IMR-90 (cell line): ENCODE data around the gene MLLT3. TPM values are rescaled to one million over a fixed set of nuclear protein-coding genes. Genes with fewer than 3 reads are reported as not detected.

Experiments used
- ATAC-seq: fragments of 200-7000 bp; cut with Tn5 transposase; 2 replicates; pipeline ENCODE4 v1.9.1; 2020; ENCODE audit warnings: low read depth, mild to moderate bottlenecking, moderate library complexity
- BruUV-seq: library from RNA; stranded (reverse); fragments of 400-500 nt; replicated peaks from 2 replicates; lab custom pipeline; 2021; lab: Mats Ljungman, UMichigan
- CTCF ChIA-PET: fragments of 300-600 bp; formaldehyde crosslinking; extraction: SDS; loops from one replicate; lab custom pipeline; 2021; ENCODE audit warnings: antibody characterized with exemption; lab: Yijun Ruan, JAX
- POLR2A ChIA-PET: fragments of 300-600 bp; sonication (Branson Sonifier 250); formaldehyde crosslinking; loops from one replicate; lab custom pipeline; 2022; ENCODE audit warnings: antibody characterized with exemption; ENCODE audit not compliant: unreplicated experiment; lab: Charles Lee
- DNase-seq: peaks from one replicate; pipeline ENCODE4 v3.0.0; 2013
- H2AFZ ChIP-seq: replicated peaks from 2 replicates; pipeline ENCODE3; 2013; ENCODE audit warnings: low read length, mild to moderate bottlenecking; ENCODE audit not compliant: poor library complexity
- H2AK5ac ChIP-seq: 2 replicates; pipeline ENCODE4 v1.6.1; 2013; ENCODE audit warnings: low read depth, low read length, inconsistent platforms
- H2AK9ac ChIP-seq: replicated peaks from 2 replicates; pipeline ENCODE3; 2013; ENCODE audit warnings: mild to moderate bottlenecking, low read depth, low read length, moderate library complexity; ENCODE audit not compliant: poor library complexity
- H2BK120ac ChIP-seq: 2 replicates; pipeline ENCODE4 v1.6.1; 2013; ENCODE audit warnings: low read depth, low read length, inconsistent platforms
- H2BK15ac ChIP-seq: 3 replicates; pipeline ENCODE4 v1.6.1; 2013; ENCODE audit warnings: low read depth, low read length, inconsistent platforms
- H2BK20ac ChIP-seq: 2 replicates; pipeline ENCODE4 v1.6.1; 2013; ENCODE audit warnings: low read depth, mild to moderate bottlenecking, inconsistent platforms, low read length, moderate library complexity
- H2BK5ac ChIP-seq: 2 replicates; pipeline ENCODE4 v1.6.1; 2013; ENCODE audit warnings: mild to moderate bottlenecking, low read depth, low read length, inconsistent platforms; ENCODE audit not compliant: poor library complexity, severe bottlenecking
- H3K14ac ChIP-seq: replicated peaks from 2 replicates; pipeline ENCODE4 v1.6.1; 2013; ENCODE audit warnings: low read depth, low read length, inconsistent platforms
- H3K18ac ChIP-seq: 2 replicates; pipeline ENCODE4 v1.6.1; 2013; ENCODE audit warnings: low read depth, low read length, control low read depth
- H3K23ac ChIP-seq: 2 replicates; pipeline ENCODE4 v1.6.1; 2013; ENCODE audit warnings: low read depth, low read length, inconsistent platforms
- H3K27ac ChIP-seq: 2 replicates; pipeline ENCODE4 v1.5.1; 2013; ENCODE audit warnings: mild to moderate bottlenecking, control low read depth, low read length; ENCODE audit not compliant: insufficient read depth
- H3K27me3 ChIP-seq: 2 replicates; pipeline ENCODE4 v1.6.1; 2013; ENCODE audit warnings: low read length; ENCODE audit not compliant: control insufficient read depth, insufficient read depth
- H3K36me3 ChIP-seq: 2 replicates; pipeline ENCODE4 v1.6.1; 2013; ENCODE audit warnings: low read length, mixed read lengths; ENCODE audit not compliant: control insufficient read depth, insufficient read depth
- H3K4ac ChIP-seq: 2 replicates; pipeline ENCODE4 v1.6.1; 2013; ENCODE audit warnings: low read depth, low read length, inconsistent platforms
- H3K4me1 ChIP-seq: 2 replicates; pipeline ENCODE4 v1.6.1; 2013; ENCODE audit warnings: low read length, mixed read lengths; ENCODE audit not compliant: control insufficient read depth, insufficient read depth
- H3K4me2 ChIP-seq: 2 replicates; pipeline ENCODE4 v1.6.1; 2013; ENCODE audit warnings: low read depth, mild to moderate bottlenecking, control low read depth, low read length, moderate library complexity
- H3K4me3 ChIP-seq: 2 replicates; pipeline ENCODE4 v1.5.1; 2013; ENCODE audit warnings: low read depth, mild to moderate bottlenecking, control low read depth, low read length, moderate library complexity; ENCODE audit not compliant: insufficient read depth
- H3K56ac ChIP-seq: 2 replicates; pipeline ENCODE4 v1.6.1; 2013; ENCODE audit warnings: low read length, inconsistent platforms; ENCODE audit not compliant: insufficient read depth; ENCODE audit errors: extremely low read depth
- H3K79me1 ChIP-seq, 2 experiments: 2 replicates each; pipeline ENCODE4 v1.6.1; 2013; ENCODE audit warnings: low read length in 2 of 2, inconsistent platforms in 1 of 2, low read depth in 1 of 2
- H3K9ac ChIP-seq: 2 replicates; pipeline ENCODE4 v1.6.1; 2013; ENCODE audit warnings: low read depth, low read length, control low read depth
- H3K9me1 ChIP-seq: 2 replicates; pipeline ENCODE4 v1.6.1; 2013; ENCODE audit warnings: low read length, inconsistent platforms; ENCODE audit not compliant: insufficient read depth
- H3K9me3 ChIP-seq: 2 replicates; pipeline ENCODE4 v1.6.1; 2013; ENCODE audit warnings: low read length; ENCODE audit not compliant: control insufficient read depth, insufficient read depth
- H4K20me1 ChIP-seq: 2 replicates; pipeline ENCODE4 v1.6.1; 2013; ENCODE audit warnings: low read length, inconsistent platforms; ENCODE audit not compliant: insufficient read depth
- H4K5ac ChIP-seq: 2 replicates; pipeline ENCODE4 v1.6.1; 2013; ENCODE audit warnings: mild to moderate bottlenecking, low read depth, low read length, control low read depth
- H4K8ac ChIP-seq, 2 experiments: 2 replicates each; pipeline ENCODE4 v1.6.1; 2013; ENCODE audit warnings: low read depth in 2 of 2, low read length in 2 of 2, control low read depth in 1 of 2, inconsistent platforms in 1 of 2
- H4K91ac ChIP-seq: 2 replicates; pipeline ENCODE4 v1.6.1; 2013; ENCODE audit warnings: low read depth, low read length, inconsistent platforms; ENCODE audit not compliant: insufficient read depth
- BHLHE40 ChIP-seq: fragments of 150-350 bp; IDR thresholded peaks from 2 replicates; pipeline ENCODE4 v1.6.1; 2016; ENCODE audit warnings: mild to moderate bottlenecking, low read depth, low read length
- CEBPB ChIP-seq: IDR thresholded peaks from 2 replicates; pipeline ENCODE4 v1.6.1; 2012; ENCODE audit warnings: low read depth, low read length, improper control_type of control experiment
- CHD1 ChIP-seq: IDR thresholded peaks from 2 replicates; pipeline ENCODE4 v1.6.1; 2012; ENCODE audit warnings: low read depth, low read length, improper control_type of control experiment
- FOS ChIP-seq: fragments of 150-350 bp; IDR thresholded peaks from 2 replicates; pipeline ENCODE4 v1.6.1; 2016; ENCODE audit warnings: low read depth, low read length
- MAFK ChIP-seq: IDR thresholded peaks from 2 replicates; pipeline ENCODE4 v1.6.1; 2012; ENCODE audit warnings: low read depth, low read length, improper control_type of control experiment
- MAZ ChIP-seq: IDR thresholded peaks from 2 replicates; pipeline ENCODE4 v1.6.1; 2012; ENCODE audit warnings: low read depth, mild to moderate bottlenecking, low read length, improper control_type of control experiment, moderate library complexity, borderline replicate concordance
- MXI1 ChIP-seq: IDR thresholded peaks from 2 replicates; pipeline ENCODE4 v1.6.1; 2012; ENCODE audit warnings: low read depth, mild to moderate bottlenecking, low read length, moderate library complexity, borderline replicate concordance
- NFE2L2 ChIP-seq: fragments of 150-350 bp; IDR thresholded peaks from 2 replicates; pipeline ENCODE4 v1.6.1; 2016; ENCODE audit warnings: low read depth, mild to moderate bottlenecking, low read length
- RAD21 ChIP-seq: IDR thresholded peaks from 2 replicates; pipeline ENCODE4 v1.6.1; 2012; ENCODE audit warnings: low read length, improper control_type of control experiment
- RCOR1 ChIP-seq: IDR thresholded peaks from 2 replicates; pipeline ENCODE4 v1.6.1; 2012; ENCODE audit warnings: mild to moderate bottlenecking, low read length, improper control_type of control experiment; ENCODE audit not compliant: insufficient replicate concordance
- RFX5 ChIP-seq: IDR thresholded peaks from 2 replicates; pipeline ENCODE4 v1.8.0; 2012; ENCODE audit warnings: low read depth, mild to moderate bottlenecking, low read length, moderate library complexity
- SMC3 ChIP-seq: fragments of 150-350 bp; IDR thresholded peaks from 2 replicates; pipeline ENCODE4 v1.6.1; 2016; ENCODE audit warnings: low read depth, mild to moderate bottlenecking, antibody characterized with exemption, low read length, moderate library complexity
- WGBS, 2 experiments: methylation state at CpG; one replicate each; pipeline versions ENCODE4 v1.1.5 to v1.1.7; 2013; ENCODE audit warnings: missing lambda C conversion rate in 2 of 2; ENCODE audit not compliant: insufficient read length in 1 of 2; ENCODE audit errors: extremely low coverage in 2 of 2; 5-methylcytosine and 5-hydroxymethylcytosine counted together
- dilution Hi-C: fragments of 300-500 bp; cut with HindIII; formaldehyde crosslinking; loops from one replicate; pipeline ENCODE4 v1.14.3; 2018; ENCODE audit warnings: low sequenced_read_pairs; ENCODE audit not compliant: unreplicated experiment
- in situ Hi-C: fragments of 300-500 bp; cut with MboI; formaldehyde crosslinking; loops from 3 replicates; pipeline ENCODE4 v1.14.3; 2019; ENCODE audit warnings: low sequenced_read_pairs, inconsistent platforms, mixed read lengths
- intact Hi-C: fragments of 100-400 bp; cut with micrococcal nuclease; formaldehyde crosslinking; loops from 2 replicates; pipeline ENCODE4 v1.10.0; 2022
- polyA plus RNA-seq, 3 experiments: library from polyadenylated mRNA; depleted of rRNA; stranded (reverse); fragments of >200 nt; gene quantifications; 2 replicates each; pipeline ENCODE4 v1.2.3, GENCODE V29; 2012; ENCODE audit warnings: low replicate concordance in 1 of 3
- total RNA-seq: library from RNA; depleted of rRNA; stranded (reverse); fragments of >200 nt; gene quantifications from 2 replicates; pipeline ENCODE4 v1.2.3, GENCODE V29; 2012
- TF ChIP-seq, protein P1 (sequence below): conservative IDR thresholded peaks from 2 replicates; pipeline ENCODE4 v1.5.1; 2012; ENCODE audit warnings: mild to moderate bottlenecking, low read depth, low read length, improper control_type of control experiment
- TF ChIP-seq, protein P2 (sequence below): fragments of 150-350 bp; IDR thresholded peaks from 2 replicates; pipeline ENCODE4 v1.6.1; 2016; ENCODE audit warnings: low read depth, mild to moderate bottlenecking, low read length, moderate library complexity, borderline replicate concordance
- TF ChIP-seq, protein P3 (sequence below): fragments of 150-350 bp; IDR thresholded peaks from 2 replicates; pipeline ENCODE4 v1.6.1; 2017; ENCODE audit warnings: mild to moderate bottlenecking, antibody characterized with exemption, low read length, low read depth

The MLLT3 gene
- total and polyA plus RNA-seq, 2 of the 4 experiments (the other 2 are of a cell fraction) = 10.4 to 21.1 TPM

DNA sequence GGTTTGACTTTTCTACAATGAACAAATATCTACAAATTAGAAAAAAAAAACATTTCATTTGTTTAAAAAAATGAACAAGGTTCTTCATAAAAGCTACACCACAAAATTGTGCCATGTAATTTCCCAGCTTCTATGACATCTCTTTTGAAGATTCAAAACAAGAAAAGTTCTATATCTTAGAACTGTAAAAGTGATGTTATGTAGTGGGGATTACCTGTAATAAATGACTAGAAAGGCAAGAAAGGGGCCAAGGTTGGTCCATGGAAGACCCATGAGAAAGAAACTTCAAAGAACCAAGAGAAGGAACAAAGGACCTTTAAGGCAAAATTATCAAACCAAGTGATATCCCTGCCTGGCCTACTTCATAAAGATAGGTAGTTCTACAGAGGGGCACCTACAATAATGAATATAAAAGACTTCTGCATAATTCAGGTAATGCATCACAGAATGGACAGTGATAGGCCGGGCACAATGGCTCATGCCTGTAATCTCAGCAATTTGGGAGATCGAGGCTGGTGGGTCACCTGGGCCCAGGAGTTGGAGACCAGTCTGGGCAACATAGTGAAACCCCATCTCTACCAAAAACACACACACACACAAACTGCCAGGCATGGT lies 7.6 kb downstream of the MLLT3 start:
- ChIA-PET CTCF (interaction anchor here (0.6 kb wide), 1 partner anchor 13 kb away, joined by 3 read pairs; no protein-coding TSS in a partner anchor), POLR2A (no interaction called here)
- Histone ChIP-seq H2BK20ac (no peak overlapping the region), H3K9me1 (peaks cover 2% of the 10 kb centered on the region; the same call in 1 of the 2 replicates), H2AFZ (no peak overlapping the region), H4K5ac (no peak overlapping the region), H3K4me2 (no peak overlapping the region), H2BK120ac (no peak overlapping the region), H3K14ac (no peak overlapping the region), H4K8ac (no peak overlapping the region), H3K9me3 (no peaks in the 10 kb centered on the region), H3K56ac (no peak overlapping the region), H3K27me3 (no peaks in the 10 kb centered on the region), H4K91ac (no peak overlapping the region), H3K18ac (no peak overlapping the region), H2AK5ac (0 out of 2 replicates have a peak overlapping the region, but pooled peaks have one; percentile 14), H3K9ac (no peak overlapping the region), H3K4me3 (no peak overlapping the region), H3K4ac (no peak overlapping the region), H3K4me1 (peaks cover 6% of the 10 kb centered on the region), H3K27ac (no peak overlapping the region), H2AK9ac (no peak overlapping the region), H3K36me3 (peaks cover under 1% of the 10 kb centered on the region; the same call in 1 of the 2 replicates), H2BK15ac (no peak overlapping the region), H2BK5ac (no peak overlapping the region), H4K20me1 (peaks cover 1% of the 10 kb centered on the region; the same call in 1 of the 2 replicates), H3K23ac (no peak overlapping the region), H3K79me1 (peaks cover 18 to 31% of the 10 kb centered on the region in 2 experiments)
- DNase-seq (no peak), ATAC-seq (no peak)
- no CpG with 5 or more reads among the region's 2 CpGs for WGBS, 2 experiments
- intact Hi-C loops = no loop called here
- TF ChIP-seq RCOR1 = no peak
- TF ChIP-seq FOS = no peak
- TF ChIP-seq CEBPB = no peak
- TF ChIP-seq, protein P1, sequence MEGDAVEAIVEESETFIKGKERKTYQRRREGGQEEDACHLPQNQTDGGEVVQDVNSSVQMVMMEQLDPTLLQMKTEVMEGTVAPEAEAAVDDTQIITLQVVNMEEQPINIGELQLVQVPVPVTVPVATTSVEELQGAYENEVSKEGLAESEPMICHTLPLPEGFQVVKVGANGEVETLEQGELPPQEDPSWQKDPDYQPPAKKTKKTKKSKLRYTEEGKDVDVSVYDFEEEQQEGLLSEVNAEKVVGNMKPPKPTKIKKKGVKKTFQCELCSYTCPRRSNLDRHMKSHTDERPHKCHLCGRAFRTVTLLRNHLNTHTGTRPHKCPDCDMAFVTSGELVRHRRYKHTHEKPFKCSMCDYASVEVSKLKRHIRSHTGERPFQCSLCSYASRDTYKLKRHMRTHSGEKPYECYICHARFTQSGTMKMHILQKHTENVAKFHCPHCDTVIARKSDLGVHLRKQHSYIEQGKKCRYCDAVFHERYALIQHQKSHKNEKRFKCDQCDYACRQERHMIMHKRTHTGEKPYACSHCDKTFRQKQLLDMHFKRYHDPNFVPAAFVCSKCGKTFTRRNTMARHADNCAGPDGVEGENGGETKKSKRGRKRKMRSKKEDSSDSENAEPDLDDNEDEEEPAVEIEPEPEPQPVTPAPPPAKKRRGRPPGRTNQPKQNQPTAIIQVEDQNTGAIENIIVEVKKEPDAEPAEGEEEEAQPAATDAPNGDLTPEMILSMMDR = no peak
- no peak for TF ChIP-seq MAZ
- TF ChIP-seq SMC3 = no peak
- TF ChIP-seq, protein P2, sequence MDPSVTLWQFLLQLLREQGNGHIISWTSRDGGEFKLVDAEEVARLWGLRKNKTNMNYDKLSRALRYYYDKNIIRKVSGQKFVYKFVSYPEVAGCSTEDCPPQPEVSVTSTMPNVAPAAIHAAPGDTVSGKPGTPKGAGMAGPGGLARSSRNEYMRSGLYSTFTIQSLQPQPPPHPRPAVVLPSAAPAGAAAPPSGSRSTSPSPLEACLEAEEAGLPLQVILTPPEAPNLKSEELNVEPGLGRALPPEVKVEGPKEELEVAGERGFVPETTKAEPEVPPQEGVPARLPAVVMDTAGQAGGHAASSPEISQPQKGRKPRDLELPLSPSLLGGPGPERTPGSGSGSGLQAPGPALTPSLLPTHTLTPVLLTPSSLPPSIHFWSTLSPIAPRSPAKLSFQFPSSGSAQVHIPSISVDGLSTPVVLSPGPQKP = no peak
- TF ChIP-seq RAD21 = no peak
- TF ChIP-seq MAFK = no peak
- TF ChIP-seq RFX5 = no peak
- no peak for TF ChIP-seq MXI1
- no peak for TF ChIP-seq CHD1
- TF ChIP-seq, protein P3, sequence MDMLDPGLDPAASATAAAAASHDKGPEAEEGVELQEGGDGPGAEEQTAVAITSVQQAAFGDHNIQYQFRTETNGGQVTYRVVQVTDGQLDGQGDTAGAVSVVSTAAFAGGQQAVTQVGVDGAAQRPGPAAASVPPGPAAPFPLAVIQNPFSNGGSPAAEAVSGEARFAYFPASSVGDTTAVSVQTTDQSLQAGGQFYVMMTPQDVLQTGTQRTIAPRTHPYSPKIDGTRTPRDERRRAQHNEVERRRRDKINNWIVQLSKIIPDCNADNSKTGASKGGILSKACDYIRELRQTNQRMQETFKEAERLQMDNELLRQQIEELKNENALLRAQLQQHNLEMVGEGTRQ = no peak
- TF ChIP-seq BHLHE40 = no peak
- TF ChIP-seq NFE2L2 = no peak
- BruUV-seq = no TSS peak
- dilution Hi-C loops = no loop called here
- in situ Hi-C loops = no loop called here
